GM18508 (cell line): Measurements from ENCODE around the gene AMPD1.

Experiments
- ATAC-seq: cut with Tn5 transposase; IDR thresholded peaks from one replicate; pipeline ENCODE4 v1.9.1; 2021; ENCODE audit warnings: moderate number of reproducible peaks; ENCODE audit not compliant: insufficient read depth, unreplicated experiment

Gene AMPD1

GRCh38 chr1:114651893-114652292 lies 43.5 kb downstream of the AMPD1 start:
- no peak for ATAC-seq

DNA sequence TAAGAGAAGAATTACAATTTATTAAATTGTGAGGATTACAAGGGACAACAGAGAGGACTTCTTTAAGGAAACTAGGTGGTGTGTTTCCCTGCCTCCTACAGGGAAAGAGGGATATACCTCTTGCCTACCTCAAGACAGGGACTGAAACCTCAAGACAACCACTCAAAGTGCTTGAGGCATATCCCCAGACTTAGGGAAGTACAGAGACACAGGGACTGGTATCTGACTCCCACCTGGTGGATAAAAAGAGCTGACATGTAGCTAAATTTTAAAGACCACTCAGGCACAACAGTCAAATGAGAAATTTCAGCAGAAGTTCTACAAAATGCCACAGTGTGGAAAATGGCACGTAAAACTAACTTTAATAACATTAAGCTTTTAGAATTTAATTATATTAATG lies 46.8 kb downstream of the AMPD1 start:
- no peak for ATAC-seq

DNA sequence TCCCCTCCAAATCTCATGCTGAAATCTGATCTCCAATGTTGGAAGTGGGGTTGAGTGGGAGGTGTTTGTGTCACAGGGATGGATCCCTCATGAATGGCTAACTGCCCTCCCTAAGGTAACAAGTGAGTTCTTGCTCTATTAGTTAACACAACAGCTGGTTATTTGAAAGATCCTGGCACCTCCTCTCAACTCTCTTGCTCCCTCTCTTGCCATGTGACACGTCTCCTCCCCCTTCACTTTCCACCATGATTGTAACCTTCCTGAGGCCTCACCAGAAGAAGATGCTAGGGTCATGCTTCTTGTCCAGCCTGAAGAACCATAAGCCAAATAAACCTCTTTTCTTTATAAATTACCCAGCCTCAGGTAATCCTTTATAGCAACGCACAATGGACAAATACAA lies 54.0 kb downstream of the AMPD1 start:
- no peak for ATAC-seq

- ATAC-seq: no peak
Measured at GRCh38 chr1:114638910-114639309, 56.4 kb downstream of the AMPD1 start.

- no peak for ATAC-seq
Measured at GRCh38 chr1:114632427-114632826, 62.9 kb downstream of the AMPD1 start.

GRCh38 chr1:114627107-114627506 lies 68.2 kb downstream of the AMPD1 start:
- ATAC-seq: no peak

DNA sequence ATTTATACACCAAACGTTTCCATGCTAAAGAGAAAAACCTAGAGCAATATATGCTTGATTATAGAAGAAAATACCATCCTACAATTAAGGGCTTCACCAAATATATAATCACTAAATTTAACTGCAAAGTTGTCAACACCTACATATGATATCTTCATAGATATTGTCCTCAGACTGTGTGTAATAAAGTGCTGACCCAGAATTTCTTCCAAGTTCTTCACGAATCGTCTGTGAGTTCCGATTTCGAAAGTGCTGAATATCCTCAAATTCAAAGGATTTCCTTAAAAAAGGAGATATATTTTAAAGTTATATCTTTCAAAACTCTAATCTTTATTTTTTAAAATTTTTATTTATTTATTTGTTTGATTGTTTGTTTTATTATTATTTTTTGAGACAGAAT lies 72.0 kb downstream of the AMPD1 start:
- no peak for ATAC-seq
